ENCODE results near the gene HAGHL. TPM values are rescaled to one million over a fixed set of nuclear protein-coding genes. Genes with fewer than 3 reads are reported as not detected.
"Not testable (repeated sequence)": the region's sequence is repeated elsewhere in the genome, so short reads cannot be mapped to it uniquely, and the experiment has no call there.

HAGHL gene
- total and polyA plus RNA-seq, 4 donors, result 7.4 to 51.1 (median 31.8) TPM

DNA sequence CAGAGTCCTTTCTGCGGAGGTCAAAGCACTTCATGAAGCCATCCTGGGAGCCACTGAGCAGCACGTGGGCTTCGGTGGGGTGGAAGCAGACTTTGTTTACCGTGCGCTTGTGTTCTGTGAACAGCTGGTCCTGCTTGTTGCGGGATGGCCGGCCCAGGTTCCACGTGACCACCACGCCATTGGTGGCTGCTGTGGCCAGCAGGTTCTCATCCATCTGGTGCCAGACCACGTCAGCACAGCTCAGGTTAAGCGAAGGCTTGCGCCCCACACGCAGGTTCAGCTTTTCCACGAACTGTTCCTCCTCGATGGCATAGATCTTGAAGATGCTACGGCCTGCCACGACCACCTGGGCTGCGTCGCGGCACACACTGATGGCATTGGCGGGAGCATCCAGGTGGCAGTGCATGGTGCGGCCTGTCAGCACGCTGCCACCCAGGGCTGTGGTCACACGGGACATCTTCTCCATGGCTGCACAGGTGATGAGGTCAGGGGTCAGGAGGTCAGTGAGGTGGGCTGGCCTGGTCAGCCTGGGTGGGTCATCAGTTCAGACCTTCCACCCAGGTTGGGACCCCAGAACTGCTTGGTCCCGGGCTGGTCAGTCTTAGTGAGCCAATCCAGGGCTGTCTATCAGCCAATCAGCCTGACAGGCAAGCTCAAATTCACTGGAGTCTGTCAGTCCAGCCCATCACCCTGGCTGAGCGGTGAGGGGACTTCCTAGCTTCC is 37.6 kb upstream of the HAGHL start:
- no peak overlapping the region for H3K27ac ChIP-seq (ENCODE audit: low read depth, low read length)
- H3K27me3 ChIP-seq (ENCODE audit: control insufficient read depth, insufficient read depth, low read length), result peaks cover 6% of the 10 kb centered on the region
- peak overlapping the region; percentile 81 for H3K4me3 ChIP-seq (ENCODE audit: low read depth, low read length)
- H3K4me1 ChIP-seq (ENCODE audit: control insufficient read depth, insufficient read depth, low read length), result peaks cover 49% of the 10 kb centered on the region
- no peak for DNase-seq (ENCODE audit: low read depth in 4 of 6, low spot score in 6 of 6)
- peaks cover 68% of the 10 kb centered on the region for H3K36me3 ChIP-seq (ENCODE audit: control insufficient read depth, insufficient read depth, low read length)
- WGBS (ENCODE audit: insufficient coverage), result 88% methylated on average over 24 of the region's 26 CpGs
- no peaks in the 10 kb centered on the region for H3K9me3 ChIP-seq (ENCODE audit: control insufficient read depth, insufficient read depth, low read length)

- 88% methylated on average over 12 of the region's 16 CpGs for WGBS (ENCODE audit: insufficient coverage)
- H3K9me3 ChIP-seq (ENCODE audit: control insufficient read depth, insufficient read depth, low read length); H3K27ac ChIP-seq (ENCODE audit: low read depth, low read length); H3K4me3 ChIP-seq (ENCODE audit: low read depth, low read length); DNase-seq (ENCODE audit: low read depth in 4 of 6, low spot score in 6 of 6): not testable (repeated sequence)
- peaks cover 45% of the 10 kb centered on the region for H3K4me1 ChIP-seq (ENCODE audit: control insufficient read depth, insufficient read depth, low read length)
- H3K27me3 ChIP-seq (ENCODE audit: control insufficient read depth, insufficient read depth, low read length), result peaks cover 20% of the 10 kb centered on the region
- H3K36me3 ChIP-seq (ENCODE audit: control insufficient read depth, insufficient read depth, low read length), result peaks cover 67% of the 10 kb centered on the region
Measured at GRCh38 chr16:691242-691641, 35.7 kb upstream of the HAGHL start.

GRCh38 chr16:692356-693108 is 34.4 kb upstream of the HAGHL start:
- no peak overlapping the region for H3K4me3 ChIP-seq (ENCODE audit: low read depth, low read length)
- no peak for DNase-seq (ENCODE audit: low read depth in 4 of 6, low spot score in 6 of 6)
- H3K4me1 ChIP-seq (ENCODE audit: control insufficient read depth, insufficient read depth, low read length), result peaks cover 37% of the 10 kb centered on the region
- H3K9me3 ChIP-seq (ENCODE audit: control insufficient read depth, insufficient read depth, low read length), result no peaks in the 10 kb centered on the region
- H3K36me3 ChIP-seq (ENCODE audit: control insufficient read depth, insufficient read depth, low read length), result peaks cover 67% of the 10 kb centered on the region
- H3K27me3 ChIP-seq (ENCODE audit: control insufficient read depth, insufficient read depth, low read length), result peaks cover 20% of the 10 kb centered on the region
- no peak overlapping the region for H3K27ac ChIP-seq (ENCODE audit: low read depth, low read length)
- no CpG with 5 or more reads among the region's 10 CpGs for WGBS (ENCODE audit: insufficient coverage)

DNA sequence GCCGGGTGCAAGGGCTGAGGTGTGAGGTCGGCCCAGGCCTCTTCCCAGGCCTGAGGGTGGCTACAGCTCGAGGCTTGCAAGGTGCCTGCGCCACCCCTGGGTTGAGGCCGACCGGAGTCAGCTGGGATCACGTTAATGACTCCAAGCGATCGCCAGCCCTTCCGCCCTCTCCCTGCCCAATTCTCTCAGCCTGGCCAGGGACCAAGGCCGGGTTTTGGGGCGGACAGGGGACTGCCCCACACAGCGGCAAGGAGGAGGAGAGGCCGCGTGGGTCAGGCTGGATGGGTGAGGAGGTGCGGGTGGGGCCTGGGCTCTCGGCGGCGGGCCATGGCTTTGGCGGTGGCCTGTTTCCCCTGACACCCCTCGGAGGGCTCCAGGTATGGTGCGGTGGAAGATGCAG is 33.5 kb upstream of the HAGHL start:
- Histone ChIP-seq H3K27ac (ENCODE audit: low read depth, low read length) (no peak overlapping the region), H3K36me3 (ENCODE audit: control insufficient read depth, insufficient read depth, low read length) (peaks cover 63% of the 10 kb centered on the region), H3K4me1 (ENCODE audit: control insufficient read depth, insufficient read depth, low read length) (peaks cover 37% of the 10 kb centered on the region), H3K27me3 (ENCODE audit: control insufficient read depth, insufficient read depth, low read length) (peaks cover 20% of the 10 kb centered on the region), H3K4me3 (ENCODE audit: low read depth, low read length) (no peak overlapping the region), H3K9me3 (ENCODE audit: control insufficient read depth, insufficient read depth, low read length) (no peaks in the 10 kb centered on the region)
- 57% methylated on average over 19 of the region's 22 CpGs for WGBS (ENCODE audit: insufficient coverage)
- DNase-seq (ENCODE audit: low read depth in 4 of 6, low spot score in 6 of 6), result no peak

GRCh38 chr16:693766-694165 is 33.1 kb upstream of the HAGHL start:
- peaks cover 33% of the 10 kb centered on the region for H3K4me1 ChIP-seq (ENCODE audit: control insufficient read depth, insufficient read depth, low read length)
- peaks cover 61% of the 10 kb centered on the region for H3K36me3 ChIP-seq (ENCODE audit: control insufficient read depth, insufficient read depth, low read length)
- H3K27ac ChIP-seq (ENCODE audit: low read depth, low read length), result no peak overlapping the region
- H3K9me3 ChIP-seq (ENCODE audit: control insufficient read depth, insufficient read depth, low read length), result no peaks in the 10 kb centered on the region
- H3K27me3 ChIP-seq (ENCODE audit: control insufficient read depth, insufficient read depth, low read length), result peaks cover 20% of the 10 kb centered on the region
- DNase-seq (ENCODE audit: low read depth in 4 of 6, low spot score in 6 of 6), result no peak
- 28% methylated on average over 36 of the region's 37 CpGs for WGBS (ENCODE audit: insufficient coverage)
- no peak overlapping the region for H3K4me3 ChIP-seq (ENCODE audit: low read depth, low read length)

DNA sequence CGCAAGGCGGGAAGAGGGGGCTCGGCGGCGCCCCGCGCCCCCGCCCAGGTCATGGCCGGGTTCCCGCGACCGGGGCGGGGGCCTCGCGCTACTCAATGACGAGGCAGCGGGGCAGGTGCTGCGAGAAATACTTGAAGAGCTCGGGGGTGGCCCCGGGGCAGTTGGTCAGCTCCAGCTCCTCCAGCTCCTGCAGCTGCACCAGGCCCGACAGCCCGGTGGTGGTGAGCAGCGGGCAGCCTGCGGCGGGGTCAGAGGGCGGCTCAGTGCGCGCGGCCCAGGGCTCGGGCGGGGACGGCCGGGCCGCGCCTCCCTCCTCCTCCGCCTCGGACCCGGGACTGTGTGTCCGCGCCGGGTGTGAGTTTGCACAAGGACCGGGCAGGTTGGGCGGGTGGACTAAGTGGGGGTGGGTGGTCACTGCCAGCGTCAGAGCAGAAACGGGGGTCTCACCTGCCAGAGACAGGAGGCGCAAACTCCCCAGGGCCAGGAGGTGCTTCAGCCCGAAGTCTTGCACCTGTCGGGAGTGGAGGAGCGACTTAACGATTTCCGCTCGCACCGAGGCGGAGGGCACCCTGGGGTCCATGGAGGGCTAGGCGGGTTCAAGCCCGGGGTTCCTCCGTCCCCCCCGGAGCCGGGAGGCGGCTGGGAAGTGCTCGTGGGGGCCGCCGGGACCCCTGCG is 32.6 kb upstream of the HAGHL start:
- peaks cover 20% of the 10 kb centered on the region for H3K27me3 ChIP-seq (ENCODE audit: control insufficient read depth, insufficient read depth, low read length)
- H3K27ac ChIP-seq (ENCODE audit: low read depth, low read length), result no peak overlapping the region
- H3K36me3 ChIP-seq (ENCODE audit: control insufficient read depth, insufficient read depth, low read length), result peaks cover 60% of the 10 kb centered on the region
- peaks cover 27% of the 10 kb centered on the region for H3K4me1 ChIP-seq (ENCODE audit: control insufficient read depth, insufficient read depth, low read length)
- H3K9me3 ChIP-seq (ENCODE audit: control insufficient read depth, insufficient read depth, low read length), result no peaks in the 10 kb centered on the region
- no peak for DNase-seq (ENCODE audit: low read depth in 4 of 6, low spot score in 6 of 6)
- no peak overlapping the region for H3K4me3 ChIP-seq (ENCODE audit: low read depth, low read length)
- 28% methylated on average over 63 of the region's 64 CpGs for WGBS (ENCODE audit: insufficient coverage)

DNA sequence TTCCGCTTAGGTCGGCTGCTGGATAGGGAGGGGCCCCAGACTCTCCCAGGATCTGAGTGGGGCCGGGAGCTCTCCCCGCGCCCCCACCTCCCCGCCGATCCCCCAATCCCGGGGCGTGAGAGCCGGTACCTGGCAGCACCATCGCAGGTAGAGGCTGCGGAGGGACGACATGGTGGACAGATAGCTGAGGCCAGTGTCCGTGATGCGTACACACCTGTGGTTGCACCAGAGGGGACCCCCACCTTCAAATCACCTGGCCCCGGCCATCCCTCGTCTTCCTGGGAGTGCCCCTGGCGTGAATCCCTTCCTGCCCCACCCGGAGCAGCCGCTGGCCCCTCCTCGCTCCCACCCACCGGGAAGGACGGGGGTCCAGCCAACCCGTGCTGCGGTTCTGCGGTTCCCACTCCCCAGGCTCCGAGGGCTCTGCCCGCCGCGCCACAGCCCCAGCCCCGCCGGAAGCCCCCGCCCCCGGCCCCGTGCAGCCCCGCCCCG is 32.0 kb upstream of the HAGHL start:
- peaks cover 21% of the 10 kb centered on the region for H3K27me3 ChIP-seq (ENCODE audit: control insufficient read depth, insufficient read depth, low read length)
- peaks cover 64% of the 10 kb centered on the region for H3K36me3 ChIP-seq (ENCODE audit: control insufficient read depth, insufficient read depth, low read length)
- no peaks in the 10 kb centered on the region for H3K9me3 ChIP-seq (ENCODE audit: control insufficient read depth, insufficient read depth, low read length)
- no peak overlapping the region for H3K27ac ChIP-seq (ENCODE audit: low read depth, low read length)
- no peak for DNase-seq (ENCODE audit: low read depth in 4 of 6, low spot score in 6 of 6)
- WGBS (ENCODE audit: insufficient coverage), result 34% methylated on average over 36 of the region's 37 CpGs
- no peak overlapping the region for H3K4me3 ChIP-seq (ENCODE audit: low read depth, low read length)
- H3K4me1 ChIP-seq (ENCODE audit: control insufficient read depth, insufficient read depth, low read length), result peaks cover 24% of the 10 kb centered on the region

- Histone ChIP-seq H3K27ac (ENCODE audit: low read depth, low read length) (no peak overlapping the region), H3K4me3 (ENCODE audit: low read depth, low read length) (no peak overlapping the region), H3K9me3 (ENCODE audit: control insufficient read depth, insufficient read depth, low read length) (no peaks in the 10 kb centered on the region), H3K27me3 (ENCODE audit: control insufficient read depth, insufficient read depth, low read length) (peaks cover 27% of the 10 kb centered on the region), H3K4me1 (ENCODE audit: control insufficient read depth, insufficient read depth, low read length) (peaks cover 27% of the 10 kb centered on the region), H3K36me3 (ENCODE audit: control insufficient read depth, insufficient read depth, low read length) (peaks cover 65% of the 10 kb centered on the region)
- WGBS (ENCODE audit: insufficient coverage), result 25% methylated on average over 71 of the region's 71 CpGs
- DNase-seq (ENCODE audit: low read depth in 4 of 6, low spot score in 6 of 6), result no peak
Measured at GRCh38 chr16:695355-696089, 31.4 kb upstream of the HAGHL start.

Measured in spinal cord (tissue), 10 donors.